ENCODE data around the gene PRDM2.

Gene PRDM2

GRCh38 chr1:13871886-13872285, 171.9 kb downstream of the PRDM2 start:
- TF ChIP-seq CTCF (conservative IDR thresholded peaks at IDR 0.05; ENCODE audit: low read length) = no peak
- DNase-seq (ENCODE audit: low read depth) = no peak
- no peak overlapping the region for H3K4me3 ChIP-seq (ENCODE audit: low read length)

DNA sequence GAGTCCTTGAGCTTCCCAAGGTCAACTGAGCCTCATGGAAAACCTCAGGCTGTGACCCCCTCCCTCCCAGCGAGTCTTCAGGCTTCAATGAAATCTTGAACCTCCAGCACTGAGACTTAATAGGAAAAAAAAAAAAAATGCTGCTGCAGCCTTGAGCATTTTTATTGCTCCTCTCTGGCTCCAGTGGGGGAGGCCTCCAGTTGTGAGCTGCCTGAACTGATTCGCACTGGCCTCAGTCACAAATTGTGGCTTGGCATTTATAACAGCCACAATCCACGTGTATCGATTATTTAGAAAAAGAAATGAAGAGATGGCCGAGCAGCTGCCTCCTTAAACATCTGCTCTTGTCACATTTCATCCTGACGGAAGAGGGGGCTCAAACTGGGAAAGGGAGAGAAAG, 173.0 kb downstream of the PRDM2 start:
- H3K4me3 ChIP-seq (ENCODE audit: low read length) = no peak overlapping the region
- no peak for TF ChIP-seq CTCF (conservative IDR thresholded peaks at IDR 0.05; ENCODE audit: low read length)
- DNase-seq (ENCODE audit: low read depth) = no peak

Data from AG10803 (cell line).